K562 treated with DMSO at 1 percent for 12 hours (cell line): Measurements from ENCODE around the gene PPEF1. TPM values are rescaled to one million over a fixed set of nuclear protein-coding genes. Genes with fewer than 3 reads are reported as not detected.

Experiments used
- total RNA-seq: library from RNA; unstranded; fragments of 300-600 nt; gene quantifications from 2 replicates; pipeline ENCODE4 v1.2.3, GENCODE V29; 2022; ENCODE audit not compliant: insufficient read depth

Gene PPEF1
- total RNA-seq: not detected in 2 replicates

GRCh38 chrX:18707426-18708049 is at the start of gene PPEF1:
Gene PPEF1 (plus strand): TSS chrX:18707645. CDS start chrX:18707781, 136 bp downstream.

GRCh38 chrX:18672008-18672407 is 35.4 kb upstream of the PPEF1 start, which contains the start of gene RS1:
Gene RS1 (minus strand): TSS chrX:18672108. CDS start chrX:18672068, 40 bp downstream.

Other genes with a start within 250 kb of the PPEF1 start
- gene RS1, start 35.5 kb upstream of the PPEF1 start, total RNA-seq: not detected in 2 replicates